ENCODE data around the gene LIN7A. TPM values are rescaled to one million over a fixed set of nuclear protein-coding genes. Genes with fewer than 3 reads are reported as not detected.

Gene LIN7A
- total and polyA plus RNA-seq, 2 of the 4 experiments (the other 2 are of a cell fraction): 10.8 to 24.7 TPM

DNA sequence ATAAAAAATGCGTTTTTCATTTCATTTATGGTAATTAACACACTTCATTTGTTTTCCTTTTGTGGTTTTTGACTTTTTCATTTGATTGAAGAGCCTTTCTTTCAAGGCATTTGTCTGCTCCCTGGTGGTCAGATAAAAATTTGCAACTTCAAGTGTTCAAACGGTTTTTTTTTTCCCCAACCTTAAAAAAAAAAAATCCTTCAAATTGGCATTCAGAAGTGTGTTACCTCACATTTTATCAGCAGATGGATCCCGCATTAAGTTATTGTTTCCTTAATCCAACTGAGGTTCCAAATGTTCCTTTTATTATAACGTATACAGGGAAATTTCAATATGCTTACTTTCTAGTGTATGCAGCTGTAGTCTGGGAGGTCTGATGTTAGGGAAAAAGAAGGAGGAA, 173.9 kb downstream of the LIN7A start:
- Histone ChIP-seq H3K4me3 (ENCODE audit: insufficient read depth, low read depth, low read length) (no peak overlapping the region), H2BK120ac (ENCODE audit: low read depth, low read length) (no peak overlapping the region), H3K4ac (ENCODE audit: low read depth, low read length) (no peak overlapping the region), H4K5ac (ENCODE audit: low read depth, low read length) (no peak overlapping the region; the same call in 1 of the 2 replicates), H2BK20ac (ENCODE audit: low read depth, low read length) (no peak overlapping the region), H3K14ac (replicated peaks; ENCODE audit: low read depth, low read length) (no peak overlapping the region), H2BK5ac (ENCODE audit: low read depth, low read length, poor library complexity, severe bottlenecking) (no peak overlapping the region), H3K23ac (ENCODE audit: low read depth, low read length) (no peak overlapping the region), H2AFZ (replicated peaks; ENCODE audit: low read length, poor library complexity) (no peak overlapping the region), H2BK15ac (ENCODE audit: low read depth, low read length) (no peak overlapping the region), H3K27me3 (ENCODE audit: control insufficient read depth, insufficient read depth, low read length) (no peaks in the 10 kb centered on the region), H3K18ac (ENCODE audit: low read depth, low read length) (peak overlapping the region; percentile 77; the same call in 1 of the 2 replicates), H3K56ac (ENCODE audit: extremely low read depth, insufficient read depth, low read length) (no peak overlapping the region), H2AK9ac (replicated peaks; ENCODE audit: low read depth, low read length, poor library complexity) (no peak overlapping the region), H3K79me1 (ENCODE audit: low read depth in 1 of 2, low read length in 2 of 2) (no peaks in the 10 kb centered on the region), H3K9me3 (ENCODE audit: control insufficient read depth, insufficient read depth, low read length) (no peaks in the 10 kb centered on the region), H2AK5ac (ENCODE audit: low read depth, low read length) (no peak overlapping the region), H3K27ac (ENCODE audit: insufficient read depth, low read length) (no peak overlapping the region), H4K20me1 (ENCODE audit: insufficient read depth, low read length) (no peaks in the 10 kb centered on the region), H3K4me2 (ENCODE audit: low read depth, low read length) (no peak overlapping the region), H3K9me1 (ENCODE audit: insufficient read depth, low read length) (no peaks in the 10 kb centered on the region), H4K8ac (ENCODE audit: low read depth in 2 of 2, low read length in 2 of 2) (no peak overlapping the region), H3K4me1 (ENCODE audit: control insufficient read depth, insufficient read depth, low read length) (peaks cover 2% of the 10 kb centered on the region; the same call in 1 of the 2 replicates), H3K9ac (ENCODE audit: low read depth, low read length) (no peak overlapping the region), H4K91ac (ENCODE audit: insufficient read depth, low read depth, low read length) (no peak overlapping the region), H3K36me3 (ENCODE audit: control insufficient read depth, insufficient read depth, low read length) (no peaks in the 10 kb centered on the region)
- DNase-seq: peak; percentile 66
- intact Hi-C loops (cut with micrococcal nuclease): loop anchor here (1.0 to 10.0 kb wide), 9 partner anchors 166 to 1355 kb away; partner anchors contain the start of gene LIN7A
- TF ChIP-seq RAD21 (IDR thresholded peaks at IDR 0.05; ENCODE audit: low read length): peak; percentile 70
- no peak for TF ChIP-seq RCOR1 (IDR thresholded peaks at IDR 0.05; ENCODE audit: insufficient replicate concordance, low read length)
- peak; percentile 87 for TF ChIP-seq SMC3 (IDR thresholded peaks at IDR 0.05; ENCODE audit: low read depth, low read length)
- no peak for TF ChIP-seq MAFK (IDR thresholded peaks at IDR 0.05; ENCODE audit: low read depth, low read length)
- TF ChIP-seq, protein P1, sequence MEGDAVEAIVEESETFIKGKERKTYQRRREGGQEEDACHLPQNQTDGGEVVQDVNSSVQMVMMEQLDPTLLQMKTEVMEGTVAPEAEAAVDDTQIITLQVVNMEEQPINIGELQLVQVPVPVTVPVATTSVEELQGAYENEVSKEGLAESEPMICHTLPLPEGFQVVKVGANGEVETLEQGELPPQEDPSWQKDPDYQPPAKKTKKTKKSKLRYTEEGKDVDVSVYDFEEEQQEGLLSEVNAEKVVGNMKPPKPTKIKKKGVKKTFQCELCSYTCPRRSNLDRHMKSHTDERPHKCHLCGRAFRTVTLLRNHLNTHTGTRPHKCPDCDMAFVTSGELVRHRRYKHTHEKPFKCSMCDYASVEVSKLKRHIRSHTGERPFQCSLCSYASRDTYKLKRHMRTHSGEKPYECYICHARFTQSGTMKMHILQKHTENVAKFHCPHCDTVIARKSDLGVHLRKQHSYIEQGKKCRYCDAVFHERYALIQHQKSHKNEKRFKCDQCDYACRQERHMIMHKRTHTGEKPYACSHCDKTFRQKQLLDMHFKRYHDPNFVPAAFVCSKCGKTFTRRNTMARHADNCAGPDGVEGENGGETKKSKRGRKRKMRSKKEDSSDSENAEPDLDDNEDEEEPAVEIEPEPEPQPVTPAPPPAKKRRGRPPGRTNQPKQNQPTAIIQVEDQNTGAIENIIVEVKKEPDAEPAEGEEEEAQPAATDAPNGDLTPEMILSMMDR (conservative IDR thresholded peaks at IDR 0.05; ENCODE audit: low read depth, low read length): peak; percentile 75
- dilution Hi-C loops (cut with HindIII; ENCODE audit: low sequenced_read_pairs, unreplicated experiment): no loop called here
- POLR2A ChIA-PET (ENCODE audit: unreplicated experiment): no interaction called here
- BruUV-seq (replicated peaks): no TSS peak
- no CpG with 5 or more reads among the region's 4 CpGs for WGBS, 2 experiments (ENCODE audit: extremely low coverage in 2 of 2, insufficient read length in 1 of 2)
- CTCF ChIA-PET: interaction anchor here (0.6 to 1.2 kb wide), 7 partner anchors 34 to 1667 kb away, joined by 3 to 10 read pairs (median 4); no protein-coding TSS in a partner anchor
- ATAC-seq (ENCODE audit: low read depth): peak; percentile 53; the same call in 1 of the 2 replicates
- in situ Hi-C loops (cut with MboI; ENCODE audit: low sequenced_read_pairs): loop anchor here (10.0 to 25.0 kb wide), 2 partner anchors 349 to 552 kb away; no protein-coding TSS in a partner anchor

Measured in IMR-90 (cell line).